ENCODE measurements around the gene SUGCT.

Gene SUGCT

DNA sequence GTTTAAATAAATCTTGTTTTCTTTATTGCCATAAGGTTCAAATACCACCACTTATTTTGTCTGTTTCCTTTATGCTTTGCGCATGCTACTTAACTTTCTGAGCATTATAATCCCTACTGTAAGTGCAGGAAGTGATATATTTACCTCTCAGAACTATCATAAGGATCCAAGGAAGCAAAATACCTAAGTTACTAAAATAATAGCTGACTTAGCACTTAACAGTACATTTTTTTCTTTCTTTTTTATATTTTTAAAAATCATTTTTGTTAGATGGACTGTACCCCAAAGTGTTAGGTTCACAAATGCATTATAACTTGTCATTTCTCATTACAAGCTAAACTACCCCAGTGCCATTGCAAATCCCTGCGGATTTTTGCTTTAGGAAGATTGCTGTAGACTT lies 663.8 kb downstream of the SUGCT start:
- TF ChIP-seq POU2F2 (IDR thresholded peaks at IDR 0.05; ENCODE audit: low read depth, low read length) (no peak), POLR2AphosphoS5 (IDR thresholded peaks at IDR 0.05; ENCODE audit: low read depth, low read length) (no peak), POLR2A (IDR thresholded peaks at IDR 0.05; ENCODE audit: low read depth, low read length) (no peak), TAF1 (IDR thresholded peaks at IDR 0.05; ENCODE audit: low read depth, low read length) (no peak), SPI1 (IDR thresholded peaks at IDR 0.05; ENCODE audit: low read depth, low read length) (no peak), PAX5 (IDR thresholded peaks at IDR 0.05; ENCODE audit: insufficient read depth, low read length, severe bottlenecking) (no peak)
- FAIRE-seq (no peak), DNase-seq (ENCODE audit: insufficient read length, low spot score) (no peak)

DNA sequence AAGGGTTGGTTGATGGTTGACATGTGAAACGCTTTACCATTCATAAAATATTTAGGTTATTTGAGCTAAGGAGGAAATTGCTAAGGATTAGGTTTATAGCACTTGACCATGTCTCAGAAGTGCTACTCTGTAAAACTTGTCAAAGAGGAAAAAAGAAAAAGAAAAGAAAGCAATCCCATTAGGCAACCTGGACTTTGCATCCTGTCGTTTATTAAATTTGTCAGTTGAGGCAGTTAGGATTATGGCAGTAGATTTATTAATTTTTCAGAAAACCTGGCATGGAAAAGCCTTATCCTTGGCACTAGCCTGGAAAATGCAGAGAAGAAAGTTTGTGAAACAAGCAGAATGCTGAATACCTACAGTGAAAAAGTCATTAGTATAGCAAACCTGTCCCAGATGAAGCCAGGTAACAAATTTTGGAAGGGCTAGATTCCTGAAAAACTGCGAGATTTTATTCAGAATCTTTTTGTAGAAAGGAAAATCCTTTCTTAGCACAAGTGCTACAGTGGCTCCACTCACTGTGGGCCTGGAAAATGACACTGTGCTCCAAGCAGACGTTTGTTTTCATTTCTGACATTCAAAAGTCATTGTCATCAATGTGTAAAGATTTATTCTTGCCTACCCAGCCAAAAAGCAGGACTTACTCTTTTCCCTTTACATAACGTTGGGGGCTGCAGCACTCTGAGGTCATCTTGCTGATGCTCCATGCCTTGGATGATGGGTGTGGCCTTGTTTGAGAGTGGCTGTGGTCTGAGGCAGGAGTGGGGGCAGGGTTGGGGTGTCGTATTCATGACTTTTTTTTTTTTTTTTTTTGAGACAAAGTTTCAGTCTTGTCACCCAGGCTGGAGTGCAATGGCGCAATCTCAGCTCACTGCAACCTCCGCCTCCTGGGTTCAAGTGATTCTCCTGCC lies 664.9 kb downstream of the SUGCT start:
- TF ChIP-seq POU2F2 (IDR thresholded peaks at IDR 0.05; ENCODE audit: low read depth, low read length): no peak
- TF ChIP-seq TAF1 (IDR thresholded peaks at IDR 0.05; ENCODE audit: low read depth, low read length): no peak
- no peak for TF ChIP-seq POLR2A (IDR thresholded peaks at IDR 0.05; ENCODE audit: low read depth, low read length)
- no peak for TF ChIP-seq PAX5 (IDR thresholded peaks at IDR 0.05; ENCODE audit: insufficient read depth, low read length, severe bottlenecking)
- no peak for TF ChIP-seq POLR2AphosphoS5 (IDR thresholded peaks at IDR 0.05; ENCODE audit: low read depth, low read length)
- DNase-seq (ENCODE audit: insufficient read length, low spot score): no peak
- no peak for FAIRE-seq

- no peak for DNase-seq (ENCODE audit: insufficient read length, low spot score)
- FAIRE-seq: no peak
- no peak for TF ChIP-seq TAF1 (IDR thresholded peaks at IDR 0.05; ENCODE audit: low read depth, low read length)
- TF ChIP-seq SPI1 (IDR thresholded peaks at IDR 0.05; ENCODE audit: low read depth, low read length): no peak
These were observed 666.0 kb downstream of the SUGCT start for GRCh38 chr7:40800771-40801170.

DNA sequence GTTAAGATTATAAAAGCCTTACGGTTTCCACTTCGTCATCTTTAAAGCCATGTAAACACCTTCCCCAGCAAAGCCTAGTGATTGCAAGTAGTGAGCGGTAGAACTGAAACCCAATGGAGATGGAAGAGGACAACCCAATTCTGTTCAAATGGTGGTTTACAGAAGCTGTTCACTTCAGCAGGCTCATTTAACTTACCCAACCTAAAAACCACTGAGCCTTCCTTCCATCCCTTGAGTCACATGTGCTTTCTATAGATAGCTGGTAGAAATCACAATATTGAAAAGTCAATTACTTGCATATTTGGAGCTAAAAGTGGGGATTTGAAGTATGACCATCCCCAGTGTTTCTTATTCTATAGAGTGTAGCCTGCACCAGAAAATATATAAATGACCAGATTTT lies 667.7 kb downstream of the SUGCT start:
- no peak for FAIRE-seq

GRCh38 chr7:40804477-40805215 lies 669.8 kb downstream of the SUGCT start:
- no peak for TF ChIP-seq POLR2A (IDR thresholded peaks at IDR 0.05; ENCODE audit: low read depth, low read length)
- no peak for TF ChIP-seq TAF1 (IDR thresholded peaks at IDR 0.05; ENCODE audit: low read depth, low read length)
- TF ChIP-seq POU2F2 (IDR thresholded peaks at IDR 0.05; ENCODE audit: low read depth, low read length): no peak
- TF ChIP-seq PAX5 (IDR thresholded peaks at IDR 0.05; ENCODE audit: insufficient read depth, low read length, severe bottlenecking): no peak
- no peak for TF ChIP-seq POLR2AphosphoS5 (IDR thresholded peaks at IDR 0.05; ENCODE audit: low read depth, low read length)
- TF ChIP-seq SPI1 (IDR thresholded peaks at IDR 0.05; ENCODE audit: low read depth, low read length): no peak
- FAIRE-seq: no peak
- DNase-seq (ENCODE audit: insufficient read length, low spot score): no peak

More for the DNA sequence above, 667.7 kb downstream of the SUGCT start:
- no peak for TF ChIP-seq PAX5 (IDR thresholded peaks at IDR 0.05; ENCODE audit: insufficient read depth, low read length, severe bottlenecking)
- no peak for TF ChIP-seq POLR2A (IDR thresholded peaks at IDR 0.05; ENCODE audit: low read depth, low read length)
- TF ChIP-seq TAF1 (IDR thresholded peaks at IDR 0.05; ENCODE audit: low read depth, low read length): no peak
- TF ChIP-seq POU2F2 (IDR thresholded peaks at IDR 0.05; ENCODE audit: low read depth, low read length): no peak
- no peak for DNase-seq (ENCODE audit: insufficient read length, low spot score)

DNA sequence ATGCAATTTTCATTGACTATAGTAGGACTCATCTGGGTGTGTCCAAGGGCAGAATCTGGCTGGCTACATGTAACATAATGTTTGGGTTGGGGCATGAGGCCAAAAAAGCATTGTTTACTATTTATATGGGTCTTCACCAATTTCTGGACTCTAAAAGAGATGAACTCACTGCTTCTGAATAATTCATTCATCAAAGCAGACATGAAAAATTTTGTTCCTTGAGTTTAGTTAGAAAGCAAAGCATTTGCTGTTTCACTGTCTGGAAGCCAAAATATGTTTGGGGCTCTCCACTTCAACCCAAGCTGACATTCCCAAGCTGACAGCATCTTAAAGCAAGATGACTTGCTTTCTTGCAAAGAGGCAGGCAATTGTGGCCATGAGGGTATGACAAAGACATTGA lies 670.6 kb downstream of the SUGCT start:
- TF ChIP-seq SPI1 (IDR thresholded peaks at IDR 0.05; ENCODE audit: low read depth, low read length) (no peak), POLR2A (IDR thresholded peaks at IDR 0.05; ENCODE audit: low read depth, low read length) (no peak), POU2F2 (IDR thresholded peaks at IDR 0.05; ENCODE audit: low read depth, low read length) (no peak), PAX5 (IDR thresholded peaks at IDR 0.05; ENCODE audit: insufficient read depth, low read length, severe bottlenecking) (no peak), TAF1 (IDR thresholded peaks at IDR 0.05; ENCODE audit: low read depth, low read length) (no peak), POLR2AphosphoS5 (IDR thresholded peaks at IDR 0.05; ENCODE audit: low read depth, low read length) (no peak)
- DNase-seq (ENCODE audit: insufficient read length, low spot score) (no peak), FAIRE-seq (no peak)

GRCh38 chr7:40808378-40808942 lies 673.7 kb downstream of the SUGCT start:
- FAIRE-seq (no peak), DNase-seq (ENCODE audit: insufficient read length, low spot score) (no peak)
- TF ChIP-seq SPI1 (IDR thresholded peaks at IDR 0.05; ENCODE audit: low read depth, low read length): no peak
- TF ChIP-seq POU2F2 (IDR thresholded peaks at IDR 0.05; ENCODE audit: low read depth, low read length): no peak
- no peak for TF ChIP-seq PAX5 (IDR thresholded peaks at IDR 0.05; ENCODE audit: insufficient read depth, low read length, severe bottlenecking)

DNA sequence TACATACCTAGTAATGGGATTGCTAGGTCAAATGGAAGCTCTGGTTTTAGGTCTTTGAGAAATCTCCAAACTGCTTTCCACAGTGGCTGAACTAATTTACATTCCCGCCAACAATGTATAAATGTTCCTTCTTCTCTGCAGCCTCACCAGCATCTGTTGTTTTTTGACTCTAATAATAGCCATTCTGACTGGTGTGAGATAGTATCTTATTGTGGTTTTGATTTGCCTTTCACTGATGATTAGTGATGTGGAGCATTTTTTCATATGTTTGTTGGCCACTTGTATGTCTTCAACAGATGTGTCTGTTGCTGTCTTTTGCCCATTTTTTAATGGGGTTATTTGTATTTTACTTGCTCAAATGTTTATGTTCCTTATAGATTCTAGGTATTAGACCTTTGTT lies 675.5 kb downstream of the SUGCT start:
- DNase-seq (ENCODE audit: insufficient read length, low spot score) (no peak), FAIRE-seq (no peak)
- TF ChIP-seq TAF1 (IDR thresholded peaks at IDR 0.05; ENCODE audit: low read depth, low read length) (no peak), SPI1 (IDR thresholded peaks at IDR 0.05; ENCODE audit: low read depth, low read length) (no peak), POLR2AphosphoS5 (IDR thresholded peaks at IDR 0.05; ENCODE audit: low read depth, low read length) (no peak), POLR2A (IDR thresholded peaks at IDR 0.05; ENCODE audit: low read depth, low read length) (no peak)

DNA sequence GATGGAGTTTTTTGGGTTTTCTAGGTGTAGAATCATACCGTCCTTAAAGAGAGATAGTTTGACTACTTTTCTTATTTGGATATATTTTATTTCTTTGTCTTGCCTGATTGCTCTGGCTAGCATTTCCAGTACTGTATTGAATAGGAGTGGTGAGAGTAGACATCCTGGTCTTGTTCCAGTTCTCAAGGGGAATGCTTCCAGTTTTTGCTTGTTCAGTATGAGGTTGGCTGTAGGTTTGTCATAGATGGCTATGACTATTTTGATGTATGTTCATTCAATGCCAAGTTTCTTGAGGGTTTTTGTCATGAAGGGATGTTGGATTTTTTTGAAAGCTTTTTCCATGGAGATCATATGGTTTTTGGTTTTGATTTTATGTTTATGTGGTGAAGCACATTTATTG lies 676.9 kb downstream of the SUGCT start:
- no peak for TF ChIP-seq POU2F2 (IDR thresholded peaks at IDR 0.05; ENCODE audit: low read depth, low read length)
- TF ChIP-seq POLR2A (IDR thresholded peaks at IDR 0.05; ENCODE audit: low read depth, low read length): no peak
- TF ChIP-seq PAX5 (IDR thresholded peaks at IDR 0.05; ENCODE audit: insufficient read depth, low read length, severe bottlenecking): no peak
- TF ChIP-seq SPI1 (IDR thresholded peaks at IDR 0.05; ENCODE audit: low read depth, low read length): no peak
- TF ChIP-seq POLR2AphosphoS5 (IDR thresholded peaks at IDR 0.05; ENCODE audit: low read depth, low read length): no peak
- no peak for TF ChIP-seq TAF1 (IDR thresholded peaks at IDR 0.05; ENCODE audit: low read depth, low read length)
- DNase-seq (ENCODE audit: insufficient read length, low spot score) (no peak), FAIRE-seq (no peak)
